NCI-H1417 (cell line): ENCODE measurements around the gene CYP2D6.

Experiments used
- DNase-seq, 3 experiments: peaks; one replicate each; lab custom pipeline; 2025; lab: John Stamatoyannopoulos, UW

Gene CYP2D6

GRCh38 chr22:42084874-42085273 lies 45.7 kb downstream of the CYP2D6 start:
- no peak for DNase-seq

GRCh38 chr22:42083119-42083518 lies 47.5 kb downstream of the CYP2D6 start:
- DNase-seq: peak in 1 of 3 experiments; percentile 1

GRCh38 chr22:42080287-42080686 lies 50.3 kb downstream of the CYP2D6 start:
- DNase-seq: peak; percentile 29 to 65 (median 32)

- peak; percentile 95 to 97 (median 95) for DNase-seq
Observed at GRCh38 chr22:42079319-42080251, 51.0 kb downstream of the CYP2D6 start, which contains the start of gene SMDT1. TSS of gene SMDT1 (plus strand) at chr22:42079700. CDS start at chr22:42079769, 69 bp downstream.

- DNase-seq: no peak
Observed at GRCh38 chr22:42078469-42079318, 51.9 kb downstream of the CYP2D6 start.

- DNase-seq: no peak
Observed at GRCh38 chr22:42077486-42078125, 53.0 kb downstream of the CYP2D6 start.

GRCh38 chr22:42076764-42077485 lies 53.7 kb downstream of the CYP2D6 start:
- DNase-seq: no peak
